NCI-H2171 (cell line): ENCODE measurements around the gene CIDEB.

Experiments
- DNase-seq: peaks from one replicate; lab custom pipeline; 2025; lab: John Stamatoyannopoulos, UW

CIDEB gene

GRCh38 chr14:24269910-24270536, 37.8 kb downstream of the CIDEB start:
- DNase-seq: no peak

DNA sequence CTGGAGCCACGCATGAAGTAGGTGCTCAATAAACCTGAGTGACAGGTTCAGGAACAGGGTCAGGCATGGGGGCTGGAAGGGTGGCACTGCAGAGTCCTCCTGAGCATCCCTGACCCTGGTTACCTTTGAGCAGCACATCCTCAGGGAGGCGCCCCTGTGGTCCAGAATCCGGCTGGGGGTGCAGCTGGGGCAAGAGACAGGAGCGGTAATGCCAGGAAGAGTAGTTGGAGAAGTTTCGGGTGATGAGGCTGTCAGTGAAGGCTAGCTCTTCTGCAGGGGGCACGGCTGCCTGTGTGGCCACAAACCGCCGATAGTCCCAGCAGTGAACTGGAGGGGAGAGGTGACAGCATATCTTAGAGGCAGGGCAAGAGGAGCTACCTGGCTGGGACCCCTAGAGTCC, 38.4 kb downstream of the CIDEB start:
- no peak for DNase-seq

DNA sequence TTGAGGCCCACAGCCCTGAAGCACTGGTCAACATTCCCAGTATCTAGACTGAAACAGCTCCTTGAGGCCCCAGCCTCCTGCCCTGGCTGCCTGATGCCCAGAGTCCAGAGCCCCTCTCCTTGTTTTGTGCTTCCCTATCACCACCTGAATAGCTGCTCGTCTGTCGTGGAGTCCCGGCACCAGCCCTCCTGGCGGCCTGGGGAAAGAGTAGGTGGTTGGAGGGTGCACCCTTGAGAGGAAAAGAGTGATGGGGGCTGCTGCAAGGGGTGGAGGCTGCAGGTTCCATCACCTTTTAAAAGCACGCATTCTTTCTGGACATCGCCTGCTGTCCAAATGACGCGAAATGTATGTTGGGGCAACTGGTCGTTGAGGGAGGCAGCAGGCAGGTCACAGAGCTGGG, 39.6 kb downstream of the CIDEB start:
- no peak for DNase-seq

DNA sequence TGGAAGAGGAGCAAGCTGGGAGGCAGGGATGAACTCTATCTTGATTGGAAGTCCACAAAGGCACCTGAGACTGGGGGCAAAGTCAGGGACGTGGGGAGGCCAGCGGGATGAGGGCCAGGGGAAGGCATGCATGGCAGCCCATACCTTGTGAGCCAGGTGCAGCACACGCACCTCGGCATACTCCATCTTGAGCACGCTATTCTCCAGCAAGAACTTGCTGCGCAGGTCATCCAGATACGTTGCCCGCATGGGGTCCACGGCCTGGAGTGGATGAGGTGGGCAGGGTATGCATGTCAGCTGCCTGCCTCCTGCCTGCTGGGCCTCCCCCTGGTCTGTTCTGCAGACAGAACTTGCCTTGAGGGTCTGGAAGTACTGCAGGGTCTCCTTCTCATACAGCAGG, 40.3 kb downstream of the CIDEB start:
- DNase-seq: no peak

DNA sequence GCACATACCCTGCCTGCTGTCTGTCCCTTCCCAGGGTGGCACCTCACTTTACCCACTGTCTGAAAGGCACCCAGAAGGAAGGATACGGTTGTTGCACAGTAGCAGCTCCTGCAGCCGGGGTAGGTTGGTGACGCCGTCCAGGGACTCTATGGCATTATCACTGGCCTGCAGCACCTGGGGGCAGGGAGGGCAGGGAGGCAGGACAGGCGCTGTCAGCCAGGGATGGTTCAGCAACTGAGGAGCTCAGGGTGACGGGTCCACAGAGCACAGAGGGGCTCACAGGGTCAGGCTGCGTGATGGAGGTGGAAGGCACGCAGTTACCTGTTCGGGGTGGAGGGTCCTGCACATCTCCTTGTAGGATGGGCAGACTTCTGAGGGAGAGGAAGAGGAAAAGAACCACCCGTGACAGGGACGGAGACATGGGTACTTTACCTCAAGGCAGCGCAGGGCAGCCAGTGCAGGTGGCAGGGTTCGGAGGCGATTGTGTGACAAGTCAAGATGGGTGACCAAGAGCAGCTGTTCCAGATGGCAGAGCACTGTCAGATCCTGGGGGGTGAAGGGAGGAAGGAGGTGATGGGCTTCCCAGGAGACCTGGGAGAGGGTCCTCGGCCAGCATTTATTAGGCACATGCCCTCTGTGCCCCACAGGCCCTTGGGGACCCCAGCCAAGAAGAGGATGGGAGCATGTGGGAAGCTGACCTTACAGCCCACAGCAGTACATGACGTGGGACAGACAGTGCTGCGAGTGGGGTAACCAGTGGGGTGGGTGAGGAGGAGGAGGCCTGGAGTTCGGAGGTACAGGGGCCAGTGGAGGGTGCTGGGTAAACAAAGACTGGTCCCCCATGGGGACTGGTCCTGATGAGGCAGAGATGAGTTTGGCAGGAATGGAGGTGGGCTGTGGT, 41.2 kb downstream of the CIDEB start:
- no peak for DNase-seq

- no peak for DNase-seq
These were observed 43.5 kb downstream of the CIDEB start for GRCh38 chr14:24264298-24264697.

GRCh38 chr14:24263848-24264247, 43.9 kb downstream of the CIDEB start:
- DNase-seq: no peak

GRCh38 chr14:24262821-24263733, 44.7 kb downstream of the CIDEB start, which contains the start of gene TGM1:
Gene TGM1, minus strand, starts transcription at chr14:24263177. Its CDS starts 825 bp downstream, at chr14:24262352.
- DNase-seq: no peak

GRCh38 chr14:24261969-24262327, 45.8 kb downstream of the CIDEB start:
- DNase-seq: no peak

DNA sequence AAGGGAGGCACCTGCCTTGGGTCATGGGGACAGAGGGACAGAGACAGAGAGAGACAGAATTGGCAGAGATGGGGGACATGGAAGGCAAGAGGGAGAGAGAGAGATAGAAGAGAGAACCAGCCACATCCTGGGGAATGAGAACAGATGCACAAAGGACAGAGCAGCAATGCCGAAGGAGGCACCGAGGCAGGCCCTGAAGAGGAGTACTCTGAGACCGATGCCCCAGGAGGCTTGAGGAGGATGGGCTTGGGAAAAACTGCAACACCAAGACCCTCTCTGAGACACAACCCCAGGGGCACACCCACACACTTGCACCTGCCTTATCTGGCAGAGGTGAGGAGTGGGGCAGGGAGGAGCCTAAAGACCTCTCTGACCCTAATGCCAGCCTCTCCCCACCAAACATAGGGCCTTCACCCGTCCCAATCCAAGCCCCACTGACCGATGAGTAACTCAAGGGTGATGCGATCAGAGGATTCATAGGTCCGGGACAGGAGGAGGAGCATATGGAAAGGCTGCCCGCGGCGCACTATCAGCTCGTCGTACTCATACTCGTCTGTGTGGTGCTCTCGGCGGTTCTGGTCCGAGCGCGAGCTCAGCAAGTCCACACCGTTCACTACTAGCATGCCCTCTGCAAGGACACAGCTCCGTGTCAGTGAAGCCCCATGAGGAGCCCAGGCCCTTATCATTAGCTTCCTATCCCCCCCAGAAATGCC, 46.4 kb downstream of the CIDEB start:
- no peak for DNase-seq

- DNase-seq: no peak
These were observed 47.0 kb downstream of the CIDEB start for GRCh38 chr14:24260780-24261157.

DNA sequence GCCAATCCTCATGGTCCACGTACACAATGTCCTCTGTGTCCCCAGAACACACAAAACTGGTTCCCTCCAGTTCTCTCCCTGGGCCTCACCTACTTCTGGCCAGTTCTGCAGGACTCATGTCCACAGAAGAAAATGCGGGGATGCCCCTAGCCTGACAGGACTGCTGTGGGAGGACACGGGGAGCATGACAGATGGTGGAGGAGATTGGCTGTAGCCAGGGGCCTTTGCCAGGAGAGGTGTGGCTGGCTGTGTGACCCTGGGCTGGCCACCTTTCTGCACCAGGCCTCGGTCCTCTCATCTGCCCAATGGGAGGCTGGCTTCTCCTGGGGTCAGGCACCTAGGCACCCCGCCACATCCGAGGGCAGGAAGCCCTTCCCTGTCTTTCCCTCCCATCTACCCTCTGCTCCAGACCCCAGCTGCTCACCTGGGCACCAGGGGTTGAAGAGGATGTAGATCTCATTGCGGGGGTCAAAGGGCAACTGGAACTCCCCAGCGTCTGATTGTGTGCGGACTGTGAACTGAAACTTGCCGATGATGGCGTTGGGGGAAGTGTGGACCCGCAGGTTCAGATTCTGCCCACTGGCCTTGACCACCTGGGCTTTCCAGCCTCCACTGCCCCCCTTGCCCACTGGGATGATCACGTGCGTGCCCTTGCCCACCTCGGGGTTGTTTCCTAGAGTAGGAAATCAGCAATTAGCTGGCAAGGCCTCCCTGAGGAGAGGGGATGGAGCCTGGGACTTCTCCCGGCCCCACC, 47.6 kb downstream of the CIDEB start:
- DNase-seq: no peak

DNA sequence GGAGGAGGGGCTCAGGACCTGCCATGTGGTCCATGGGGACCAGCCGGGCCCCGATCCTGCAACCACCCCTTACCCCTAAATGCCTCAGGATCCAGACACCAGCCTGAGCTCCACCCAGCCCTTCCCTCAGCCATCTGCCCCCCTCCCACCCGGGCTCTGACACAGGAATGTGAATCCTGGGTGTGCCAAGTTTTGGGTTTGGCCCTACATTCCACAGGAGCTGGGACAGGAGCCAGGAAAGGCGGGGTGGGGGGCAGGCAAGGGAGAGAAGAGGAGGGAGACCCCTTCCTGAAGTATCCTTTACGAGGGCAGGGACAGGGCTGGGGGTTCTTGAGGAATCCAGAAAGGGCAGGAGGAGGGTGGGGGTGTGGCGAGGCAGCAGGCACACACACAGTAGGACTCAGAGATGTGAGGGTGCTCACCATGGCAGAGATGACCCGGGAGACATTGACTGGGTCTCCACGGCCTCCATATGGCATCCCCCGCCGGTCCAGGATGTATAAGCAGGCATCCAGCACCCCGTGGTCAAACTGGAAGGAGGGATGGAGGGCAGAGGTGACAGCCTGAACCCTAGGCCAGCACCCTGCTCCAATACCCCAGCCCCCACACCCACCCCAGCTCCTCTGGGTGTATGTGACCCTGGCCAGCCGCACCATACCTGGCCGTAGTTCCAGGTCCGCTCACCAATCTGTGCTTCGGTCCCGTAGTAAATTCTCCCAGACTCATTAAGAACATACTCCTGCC, 48.3 kb downstream of the CIDEB start:
- DNase-seq: no peak

GRCh38 chr14:24258548-24259265, 49.1 kb downstream of the CIDEB start:
- no peak for DNase-seq

GRCh38 chr14:24258119-24258518, 49.7 kb downstream of the CIDEB start:
- DNase-seq: no peak

DNA sequence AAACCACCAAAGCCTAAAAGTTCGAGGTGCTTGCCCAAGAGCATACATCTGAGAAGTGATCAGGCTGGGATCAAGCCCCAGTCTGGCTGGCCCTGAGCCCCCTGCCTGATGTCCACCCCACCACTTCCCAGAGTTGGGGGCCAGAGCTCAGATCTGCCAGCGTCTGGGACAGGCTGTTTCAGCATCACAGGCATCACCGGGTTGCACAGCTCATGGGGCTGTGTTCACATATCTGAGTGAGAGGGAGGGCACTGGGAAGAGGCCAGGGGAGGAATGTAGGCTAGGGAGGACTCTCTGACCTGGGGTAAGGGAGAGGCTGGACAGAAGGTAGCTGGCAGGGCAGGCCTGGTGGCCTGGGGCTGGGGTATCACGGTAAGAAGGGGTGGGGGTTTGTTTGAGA, 50.8 kb downstream of the CIDEB start:
- no peak for DNase-seq

GRCh38 chr14:24255931-24256711, 51.7 kb downstream of the CIDEB start:
- DNase-seq: no peak

DNA sequence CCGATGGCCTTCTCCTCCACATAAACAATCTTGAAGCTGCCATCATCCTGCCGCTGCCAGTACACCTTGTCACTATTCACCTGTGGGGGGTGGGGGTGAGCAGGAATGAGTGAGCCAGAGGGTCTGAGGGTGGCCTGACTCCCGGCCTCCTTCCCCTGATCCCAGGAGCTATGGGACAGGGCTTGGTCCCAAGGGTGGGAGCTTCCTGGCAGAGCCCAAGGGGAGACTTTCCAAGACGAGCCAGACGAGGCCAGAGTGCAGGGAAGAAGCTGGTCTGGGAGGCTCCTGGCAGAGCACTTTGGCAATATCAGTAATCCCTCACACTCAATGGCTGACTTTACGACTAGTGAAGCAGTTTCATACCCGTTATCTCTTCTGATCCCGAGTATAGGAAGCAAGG, 52.3 kb downstream of the CIDEB start:
- DNase-seq: no peak
